ENCODE measurements around the gene ZSCAN25. TPM values are rescaled to one million over a fixed set of nuclear protein-coding genes. Genes with fewer than 3 reads are reported as not detected.
A peak's percentile ranks its signal among the peaks of the same experiment; 100 is the strongest.

ZSCAN25 gene
- total RNA-seq, 1 donor from 2014 or later: 8.7 TPM

- DNase-seq (ENCODE audit: low spot score): no peak
- Histone ChIP-seq H3K9me3 (ENCODE audit: low read depth) (no peaks in the 10 kb centered on the region), H3K79me2 (ENCODE audit: low read depth) (peaks cover 16% of the 10 kb centered on the region), H2AFZ (replicated peaks) (no peak overlapping the region), H3K9ac (no peak overlapping the region), H4K20me1 (ENCODE audit: low read depth) (no peaks in the 10 kb centered on the region), H3F3A (ENCODE audit: low read depth) (no peaks in the 10 kb centered on the region), H3K36me3 (no peaks in the 10 kb centered on the region), H3K4me3 (no peak overlapping the region), H3K4me1 (peaks cover 6% of the 10 kb centered on the region), H3K4me2 (no peak overlapping the region), H3K27me3 (peaks cover 6% of the 10 kb centered on the region), H3K27ac (no peak overlapping the region)
- TF ChIP-seq CTCF (IDR thresholded peaks at IDR 0.05) (no peak), EZH2 (IDR thresholded peaks at IDR 0.05) (no peak), EZH2phosphoT487 (IDR thresholded peaks at IDR 0.05) (no peak)
- Mint-ChIP-seq H3K4me1 (peaks cover 15% of the 10 kb centered on the region), H3K4me3 (no peak overlapping the region), H3K27me3 (ENCODE audit: insufficient read depth, low read depth) (peaks cover 3% of the 10 kb centered on the region), H3K27ac (no peak overlapping the region), H3K9me3 (no peaks in the 10 kb centered on the region), H3K36me3 (peaks cover 3% of the 10 kb centered on the region)
Observed at GRCh38 chr7:99614495-99614894, 2.3 kb upstream of the ZSCAN25 start.

GRCh38 chr7:99615989-99616358 lies 772 bp upstream of the ZSCAN25 start:
- Histone ChIP-seq H3K27me3 (no peaks in the 10 kb centered on the region), H3K4me1 (peaks cover 6% of the 10 kb centered on the region), H3K79me2 (ENCODE audit: low read depth) (peaks cover 16% of the 10 kb centered on the region), H3F3A (ENCODE audit: low read depth) (no peaks in the 10 kb centered on the region), H4K20me1 (ENCODE audit: low read depth) (no peaks in the 10 kb centered on the region), H3K4me2 (peak overlapping the region; percentile 97), H3K27ac (no peak overlapping the region), H3K9me3 (ENCODE audit: low read depth) (no peaks in the 10 kb centered on the region), H3K9ac (no peak overlapping the region), H3K36me3 (no peaks in the 10 kb centered on the region), H3K4me3 (peak overlapping the region; percentile 88), H2AFZ (replicated peaks) (peak overlapping the region; percentile 86)
- H3K4me3 Mint-ChIP-seq: peak overlapping the region; percentile 96
- no peak for DNase-seq (ENCODE audit: low spot score)
- H3K27me3 Mint-ChIP-seq (ENCODE audit: insufficient read depth, low read depth): peaks cover 6% of the 10 kb centered on the region
- no peak for TF ChIP-seq EZH2 (IDR thresholded peaks at IDR 0.05)
- no peak for TF ChIP-seq EZH2phosphoT487 (IDR thresholded peaks at IDR 0.05)
- TF ChIP-seq CTCF (IDR thresholded peaks at IDR 0.05): no peak
- H3K4me1 Mint-ChIP-seq: peaks cover 15% of the 10 kb centered on the region
- peaks cover 5% of the 10 kb centered on the region for H3K36me3 Mint-ChIP-seq
- H3K9me3 Mint-ChIP-seq: no peaks in the 10 kb centered on the region
- no peak overlapping the region for H3K27ac Mint-ChIP-seq

GRCh38 chr7:99617192-99617781 lies 541 bp downstream of the ZSCAN25 start:
- Mint-ChIP-seq H3K4me3 (peak overlapping the region; percentile 96), H3K27ac (no peak overlapping the region), H3K36me3 (peaks cover 7% of the 10 kb centered on the region), H3K9me3 (no peaks in the 10 kb centered on the region), H3K4me1 (peaks cover 15% of the 10 kb centered on the region), H3K27me3 (ENCODE audit: insufficient read depth, low read depth) (peaks cover 3% of the 10 kb centered on the region)
- Histone ChIP-seq H3K9me3 (ENCODE audit: low read depth) (no peaks in the 10 kb centered on the region), H3K9ac (peak overlapping the region; percentile 95), H3K27ac (no peak overlapping the region), H3F3A (ENCODE audit: low read depth) (no peaks in the 10 kb centered on the region), H3K27me3 (no peaks in the 10 kb centered on the region), H3K36me3 (no peaks in the 10 kb centered on the region), H4K20me1 (ENCODE audit: low read depth) (no peaks in the 10 kb centered on the region), H3K4me2 (peak overlapping the region; percentile 97), H3K4me3 (peak overlapping the region; percentile 88), H3K79me2 (ENCODE audit: low read depth) (peaks cover 16% of the 10 kb centered on the region), H3K4me1 (peaks cover 6% of the 10 kb centered on the region), H2AFZ (replicated peaks) (peak overlapping the region; percentile 86)
- DNase-seq (ENCODE audit: low spot score): peak; percentile 12
- no peak for TF ChIP-seq EZH2phosphoT487 (IDR thresholded peaks at IDR 0.05)
- TF ChIP-seq EZH2 (IDR thresholded peaks at IDR 0.05): no peak
- no peak for TF ChIP-seq CTCF (IDR thresholded peaks at IDR 0.05)
